Esophagus muscularis mucosa (tissue), 4 donors: ENCODE measurements around the gene CEACAM21.

ENCODE experiments used
- EP300 ChIP-seq: sonication (generic); formaldehyde crosslinking; IDR thresholded peaks from one replicate; pipeline ENCODE4 v1.6.1; 2017; ENCODE audit warnings: antibody characterized with exemption
- POLR2A ChIP-seq: fragments of 450-650 bp; IDR thresholded peaks from one replicate; pipeline ENCODE4 v1.6.1; 2017; ENCODE audit warnings: antibody characterized with exemption, moderate library complexity, mild to moderate bottlenecking, low read depth
- POLR2AphosphoS5 ChIP-seq, 2 donors: sonication (generic); formaldehyde crosslinking; IDR thresholded peaks; one replicate each; pipeline ENCODE4 v1.6.1; 2017; ENCODE audit warnings: antibody characterized with exemption in 2 of 2
- TF ChIP-seq, protein P1 (sequence below), 3 experiments: fragments of 200-600 bp in 2 of 3; fragments of 450-650 bp in 1 of 3; sonication (generic) in 2 of 3; IDR thresholded peaks; one replicate each; pipeline ENCODE4 v1.5.1; 2017 to 2019; ENCODE audit warnings: antibody characterized with exemption in 3 of 3, mild to moderate bottlenecking in 2 of 3, moderate library complexity in 1 of 3

DNA sequence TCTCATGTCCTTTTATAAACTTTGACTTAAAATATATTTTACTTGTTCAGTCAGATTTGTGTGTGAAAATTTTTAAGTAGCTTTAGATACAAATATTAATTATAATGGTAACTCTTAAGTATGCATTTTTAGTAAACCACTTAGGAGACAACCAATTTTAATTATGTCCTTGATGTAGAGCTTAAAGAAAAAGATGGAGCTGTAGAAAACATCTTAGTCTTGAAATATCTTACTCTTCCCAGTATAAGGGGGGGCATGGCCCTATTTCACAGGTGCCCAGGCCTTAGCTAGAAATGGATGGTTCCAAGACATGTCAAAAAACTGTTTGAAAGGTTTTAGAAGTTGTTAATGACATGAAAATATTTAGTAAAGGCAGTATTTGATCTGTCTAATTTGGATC lies 43.4 kb upstream of the CEACAM21 start:
- TF ChIP-seq POLR2AphosphoS5 (IDR thresholded peaks at IDR 0.05): no peak
- TF ChIP-seq, protein P1, sequence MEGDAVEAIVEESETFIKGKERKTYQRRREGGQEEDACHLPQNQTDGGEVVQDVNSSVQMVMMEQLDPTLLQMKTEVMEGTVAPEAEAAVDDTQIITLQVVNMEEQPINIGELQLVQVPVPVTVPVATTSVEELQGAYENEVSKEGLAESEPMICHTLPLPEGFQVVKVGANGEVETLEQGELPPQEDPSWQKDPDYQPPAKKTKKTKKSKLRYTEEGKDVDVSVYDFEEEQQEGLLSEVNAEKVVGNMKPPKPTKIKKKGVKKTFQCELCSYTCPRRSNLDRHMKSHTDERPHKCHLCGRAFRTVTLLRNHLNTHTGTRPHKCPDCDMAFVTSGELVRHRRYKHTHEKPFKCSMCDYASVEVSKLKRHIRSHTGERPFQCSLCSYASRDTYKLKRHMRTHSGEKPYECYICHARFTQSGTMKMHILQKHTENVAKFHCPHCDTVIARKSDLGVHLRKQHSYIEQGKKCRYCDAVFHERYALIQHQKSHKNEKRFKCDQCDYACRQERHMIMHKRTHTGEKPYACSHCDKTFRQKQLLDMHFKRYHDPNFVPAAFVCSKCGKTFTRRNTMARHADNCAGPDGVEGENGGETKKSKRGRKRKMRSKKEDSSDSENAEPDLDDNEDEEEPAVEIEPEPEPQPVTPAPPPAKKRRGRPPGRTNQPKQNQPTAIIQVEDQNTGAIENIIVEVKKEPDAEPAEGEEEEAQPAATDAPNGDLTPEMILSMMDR (IDR thresholded peaks at IDR 0.05): no peak
- TF ChIP-seq EP300: no peak
- no peak for TF ChIP-seq POLR2A
